Peyer's patch (tissue), 4 donors: ENCODE measurements around the gene ANKRD55.

Experiments
- CTCF ChIP-seq, 6 experiments: fragments of 450-650 bp in 4 of 6; fragments of 200-600 bp in 2 of 6; sonication (generic) in 1 of 6; IDR thresholded peaks; one replicate each; pipeline ENCODE4 v1.5.1; 2017 to 2019; ENCODE audit warnings: antibody characterized with exemption in 6 of 6, mild to moderate bottlenecking in 3 of 6, moderate library complexity in 1 of 6
- POLR2A ChIP-seq, 2 donors: fragments of 450-650 bp; IDR thresholded peaks; one replicate each; pipeline ENCODE4 v1.5.1; 2017; ENCODE audit warnings: antibody characterized with exemption in 2 of 2, mild to moderate bottlenecking in 2 of 2, moderate library complexity in 2 of 2

GRCh38 chr5:56207537-56207936, 25.6 kb downstream of the ANKRD55 start:
- no peak for TF ChIP-seq POLR2A (IDR thresholded peaks at IDR 0.05)
- no peak for TF ChIP-seq CTCF (IDR thresholded peaks at IDR 0.05)
